ENCODE data around the gene TRPM2.
"Not testable (repeated sequence)": the region's sequence is repeated elsewhere in the genome, so short reads cannot be mapped to it uniquely, and the experiment has no call there.

TRPM2 gene

DNA sequence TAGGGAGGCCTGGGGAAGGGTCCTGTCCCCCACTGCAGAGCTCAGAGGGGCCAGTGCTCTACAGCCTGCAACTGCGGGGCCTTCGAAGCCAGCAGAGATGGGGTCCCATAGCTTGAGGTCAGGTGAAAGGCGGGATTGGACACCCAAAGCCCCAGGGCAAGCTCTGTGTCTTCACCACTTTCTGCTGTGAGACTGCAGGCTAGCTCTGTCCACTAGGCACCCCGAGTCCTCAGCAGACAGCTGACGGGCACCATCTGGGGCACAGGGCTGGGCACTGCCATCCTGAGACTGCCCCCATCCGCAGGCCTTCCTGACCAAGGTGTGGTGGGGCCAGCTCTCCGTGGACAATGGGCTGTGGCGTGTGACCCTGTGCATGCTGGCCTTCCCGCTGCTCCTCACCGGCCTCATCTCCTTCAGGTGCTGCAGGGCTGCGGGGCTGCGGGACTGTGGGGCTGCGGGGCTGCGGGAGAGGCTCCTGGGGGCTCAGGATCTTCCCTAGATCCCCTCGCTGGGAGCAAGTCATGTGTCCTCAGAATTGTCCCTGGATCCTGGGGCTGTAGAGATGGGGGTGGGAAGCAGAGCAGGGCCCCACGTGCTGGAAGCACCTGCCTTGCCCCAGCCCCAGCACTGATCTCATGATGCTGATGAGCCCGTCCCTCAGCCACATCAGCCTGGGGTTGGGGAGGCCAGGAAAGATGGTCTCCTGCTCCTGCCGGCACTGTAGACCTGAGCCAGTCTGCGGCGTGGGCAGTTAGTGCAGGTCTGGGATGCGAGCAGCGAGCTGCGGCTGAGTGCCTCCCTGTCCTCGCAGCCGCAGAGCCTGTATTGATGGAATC lies 46.8 kb downstream of the TRPM2 start:
- no peak for DNase-seq

DNA sequence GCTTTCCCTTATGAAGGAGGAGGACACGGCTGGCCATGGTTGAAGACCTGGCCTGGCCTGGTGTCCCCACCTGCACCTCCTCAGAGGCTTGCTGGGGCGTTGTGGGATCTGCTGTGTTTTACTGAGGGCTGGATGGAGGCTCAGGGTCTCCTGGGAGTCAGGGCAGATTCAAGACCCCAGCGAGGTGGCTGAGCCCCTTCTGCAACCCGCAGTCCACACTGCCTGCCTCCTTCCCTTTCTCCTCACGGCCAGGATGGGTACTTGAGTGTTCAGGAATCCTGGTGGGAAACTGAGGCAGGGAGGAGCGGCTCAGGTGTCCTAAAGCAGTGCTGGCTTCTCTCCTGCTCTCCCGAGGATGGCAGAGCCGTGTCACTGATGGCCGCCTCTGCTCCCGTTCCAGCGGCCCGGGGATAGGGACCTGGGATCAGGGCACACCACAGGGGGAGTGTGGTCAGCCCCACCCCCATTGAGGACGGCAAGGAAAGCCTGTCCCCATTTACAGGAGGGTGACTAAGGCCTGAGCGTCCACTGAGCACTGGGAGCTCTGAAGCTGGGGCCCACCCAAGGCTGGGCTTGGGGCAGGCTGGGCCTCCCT lies 47.5 kb downstream of the TRPM2 start:
- DNase-seq: no peak

DNA sequence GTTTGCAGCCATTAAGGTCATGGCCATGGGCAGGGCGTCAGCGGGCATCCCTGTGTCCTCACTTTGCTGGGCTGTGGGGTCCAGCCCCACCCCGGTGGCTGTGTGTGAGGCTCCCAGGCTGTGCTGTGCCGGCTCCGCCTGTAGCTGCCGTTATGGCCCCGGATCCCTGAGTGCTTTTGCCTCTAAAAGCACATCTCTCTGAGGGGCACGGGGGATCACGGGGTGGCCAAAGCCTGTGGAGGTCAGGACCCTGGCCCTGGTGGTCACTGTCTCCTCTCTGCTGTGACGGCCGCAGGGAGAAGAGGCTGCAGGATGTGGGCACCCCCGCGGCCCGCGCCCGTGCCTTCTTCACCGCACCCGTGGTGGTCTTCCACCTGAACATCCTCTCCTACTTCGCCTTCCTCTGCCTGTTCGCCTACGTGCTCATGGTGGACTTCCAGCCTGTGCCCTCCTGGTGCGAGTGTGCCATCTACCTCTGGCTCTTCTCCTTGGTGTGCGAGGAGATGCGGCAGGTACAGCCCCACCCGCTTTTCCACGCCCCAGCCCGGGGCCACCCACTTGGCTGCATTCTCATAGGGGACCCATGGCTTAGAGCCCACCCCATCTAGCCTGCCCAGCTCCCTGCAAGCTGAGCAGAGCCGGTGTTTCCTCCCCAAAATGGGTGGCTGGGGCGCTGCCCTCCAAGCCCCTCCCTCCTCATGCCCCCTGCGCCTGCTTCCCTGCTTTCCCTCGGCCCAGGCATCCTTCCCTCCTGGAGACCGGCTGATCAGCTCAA lies 48.2 kb downstream of the TRPM2 start:
- no peak for DNase-seq

DNA sequence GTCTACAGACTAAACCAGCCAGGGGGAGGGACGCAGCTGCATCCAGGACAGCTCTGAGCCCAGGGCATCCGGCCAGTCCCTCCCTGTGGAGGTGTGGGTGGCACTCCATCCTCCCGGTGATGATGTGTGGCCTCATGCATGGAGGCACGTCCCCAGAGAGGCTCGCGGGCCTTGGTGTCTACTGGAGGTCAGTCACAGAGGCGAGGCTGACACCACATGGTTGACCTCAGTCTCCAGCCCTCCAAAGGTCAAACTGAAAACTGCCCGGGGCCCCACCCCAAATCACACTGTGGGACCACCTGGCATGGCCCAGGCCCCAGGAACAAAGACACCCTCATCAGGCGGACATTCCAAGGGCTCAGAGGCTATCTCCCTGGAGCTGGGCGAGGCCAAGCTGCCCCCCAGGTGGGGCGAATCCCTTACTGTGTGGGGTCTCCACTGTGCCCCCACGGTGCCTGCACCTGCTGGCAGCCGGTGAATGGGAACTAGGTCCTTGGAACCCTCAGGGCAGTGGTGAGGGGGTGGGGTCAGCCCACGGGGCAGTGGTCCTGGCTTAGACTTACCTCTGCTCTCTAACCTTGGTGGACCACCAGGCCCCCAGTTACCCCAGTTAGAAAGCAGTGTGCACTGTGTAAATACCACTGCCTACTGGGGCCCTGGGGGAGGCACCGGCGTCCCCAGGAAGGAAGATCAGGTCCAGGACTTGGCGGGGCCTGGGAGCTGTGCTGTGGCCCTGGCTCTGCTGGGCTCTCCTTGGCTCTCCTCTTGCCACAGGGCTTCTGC lies 49.1 kb downstream of the TRPM2 start:
- DNase-seq: no peak

DNA sequence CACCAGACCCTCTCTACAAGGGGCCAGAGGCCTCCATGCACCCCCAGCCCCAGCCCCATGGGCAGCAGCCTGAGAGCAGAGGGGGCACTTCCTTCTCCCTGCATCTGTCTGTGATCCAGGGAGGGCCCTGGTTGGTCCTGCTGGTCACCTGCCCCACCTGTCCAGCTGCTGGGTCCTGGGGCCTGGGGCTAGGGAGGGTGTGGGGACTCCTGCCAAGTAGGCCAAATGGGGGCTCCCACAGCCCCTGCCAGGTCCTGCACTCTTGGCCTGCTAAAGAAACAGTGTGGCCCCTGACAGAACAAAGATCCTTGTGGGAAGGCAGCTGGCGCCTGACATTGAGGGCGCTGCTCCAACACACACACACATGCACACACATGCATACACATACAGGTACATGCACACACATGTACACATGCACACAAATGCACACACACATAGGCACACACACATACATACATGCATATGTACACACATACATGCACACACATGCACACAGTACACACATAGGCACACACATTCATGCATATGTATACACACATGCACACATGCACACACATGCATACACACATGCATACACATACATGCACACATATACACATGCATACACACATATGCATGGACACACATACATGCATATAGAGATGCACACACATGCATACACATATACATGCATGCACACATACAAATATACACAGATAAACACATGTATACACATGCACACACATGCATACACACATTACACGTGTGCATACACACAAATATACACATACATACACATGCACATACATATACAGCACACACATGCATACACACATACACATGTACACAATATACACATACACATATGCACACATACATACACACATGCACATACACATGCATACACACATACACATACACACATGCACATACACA lies 49.9 kb downstream of the TRPM2 start:
- no peak for DNase-seq

DNA sequence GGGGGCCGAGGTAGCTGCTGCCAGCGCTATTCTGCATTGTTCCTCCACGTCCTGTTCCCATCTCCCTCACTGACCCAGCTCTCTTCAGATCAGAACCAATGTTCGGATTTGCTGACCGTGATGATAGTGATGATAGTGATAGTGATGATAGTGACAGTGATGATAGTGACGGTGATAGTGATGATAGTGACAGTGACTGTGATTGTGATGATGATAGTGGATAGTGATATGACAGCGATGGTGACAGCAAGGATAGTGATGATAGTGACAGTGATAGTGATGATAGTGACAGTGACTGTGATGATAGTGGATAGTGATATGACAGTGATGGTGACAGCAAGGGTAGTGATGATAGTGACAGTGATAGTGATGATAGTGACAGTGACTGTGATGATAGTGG lies 51.1 kb downstream of the TRPM2 start:
- not testable (repeated sequence) for DNase-seq

DNA sequence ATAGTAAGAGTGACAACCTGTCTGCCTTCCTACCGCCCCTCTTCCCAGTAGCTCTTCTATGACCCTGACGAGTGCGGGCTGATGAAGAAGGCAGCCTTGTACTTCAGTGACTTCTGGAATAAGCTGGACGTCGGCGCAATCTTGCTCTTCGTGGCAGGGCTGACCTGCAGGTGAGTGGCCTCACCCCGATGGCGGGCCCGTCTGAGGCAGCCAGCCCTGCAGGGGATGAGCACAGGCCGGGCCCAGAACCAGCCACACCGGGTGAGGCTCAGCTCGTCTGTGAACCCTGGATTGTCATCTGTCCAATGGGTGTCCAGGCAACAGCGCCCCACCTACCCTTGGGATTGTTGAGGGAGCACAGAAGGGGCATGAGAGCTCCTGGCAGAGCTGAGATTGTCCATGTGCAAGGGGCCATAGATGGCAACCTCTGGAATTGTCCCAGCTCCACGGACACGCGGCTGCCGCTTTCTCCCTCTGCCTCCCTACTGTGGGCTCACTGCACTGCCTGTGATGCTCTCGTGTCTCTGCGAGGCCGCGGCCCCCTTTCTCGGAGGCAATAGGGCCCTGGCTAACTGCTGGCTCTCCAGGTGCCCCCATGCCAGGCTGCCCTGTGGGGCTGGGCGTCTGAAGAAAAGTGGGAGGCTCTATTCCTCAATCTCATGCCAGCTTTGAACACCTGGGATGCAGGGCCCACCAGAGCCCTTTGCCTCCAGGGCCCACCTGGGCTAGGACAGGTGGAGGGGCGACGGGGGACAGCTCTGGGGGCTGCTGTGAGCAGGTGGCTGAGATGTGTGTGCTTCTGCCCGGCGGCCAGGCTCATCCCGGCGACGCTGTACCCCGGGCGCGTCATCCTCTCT lies 51.9 kb downstream of the TRPM2 start:
- no peak for DNase-seq

DNA sequence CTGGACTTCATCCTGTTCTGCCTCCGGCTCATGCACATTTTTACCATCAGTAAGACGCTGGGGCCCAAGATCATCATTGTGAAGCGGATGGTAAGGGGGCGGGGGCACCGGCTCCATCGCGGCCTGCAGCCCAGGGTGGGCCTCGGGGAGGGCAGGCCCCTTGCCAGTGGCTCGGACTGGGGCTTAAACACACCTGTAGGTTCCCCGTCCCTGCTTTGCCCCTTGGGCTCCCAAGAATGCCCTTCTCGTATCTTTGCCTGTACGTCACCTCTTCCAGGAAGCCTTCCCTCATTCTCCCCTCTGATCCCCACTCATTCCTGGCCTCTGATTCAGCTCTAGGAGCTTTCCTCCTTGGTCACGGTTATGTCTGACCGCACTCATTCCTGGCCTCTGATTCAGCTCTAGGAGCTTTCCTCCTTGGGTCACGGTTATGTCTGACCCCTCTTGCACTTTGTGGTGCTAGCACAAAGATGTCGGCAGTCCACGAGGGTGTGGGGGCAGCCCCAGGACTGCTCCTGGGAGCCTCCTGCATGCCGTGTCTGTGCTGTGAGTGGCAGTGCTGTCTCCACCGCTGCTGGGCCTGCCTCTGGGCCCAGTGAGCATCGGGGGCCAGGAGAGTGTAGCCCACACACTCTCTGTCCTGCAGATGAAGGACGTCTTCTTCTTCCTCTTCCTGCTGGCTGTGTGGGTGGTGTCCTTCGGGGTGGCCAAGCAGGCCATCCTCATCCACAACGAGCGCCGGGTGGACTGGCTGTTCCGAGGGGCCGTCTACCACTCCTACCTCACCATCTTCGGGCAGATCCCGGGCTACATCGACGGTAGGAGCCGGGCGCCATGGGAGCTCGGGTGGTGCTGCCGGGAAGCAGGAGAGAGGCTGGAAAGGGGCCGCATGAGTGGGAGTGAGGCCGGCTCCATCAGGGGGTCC lies 52.8 kb downstream of the TRPM2 start:
- DNase-seq: no peak

DNA sequence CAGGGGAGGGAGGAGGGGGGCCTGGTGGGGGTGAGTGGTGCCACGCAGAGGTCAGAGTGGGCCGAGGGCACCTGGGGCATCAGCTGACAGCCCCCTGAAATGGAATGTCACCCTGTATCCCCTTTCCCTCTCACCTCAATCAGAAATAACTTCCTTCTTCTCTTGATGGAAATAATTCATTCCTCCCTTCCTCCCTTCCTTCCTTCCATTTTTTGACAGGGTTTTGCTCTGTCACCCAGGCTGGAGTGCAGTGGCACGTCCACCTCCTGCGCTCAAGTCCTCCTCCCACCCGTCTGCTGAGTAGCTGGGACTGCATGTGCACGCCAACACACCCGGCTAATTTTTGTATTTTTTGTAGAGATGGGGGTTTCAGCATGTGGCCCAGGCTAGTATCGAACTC lies 53.5 kb downstream of the TRPM2 start:
- no peak for DNase-seq

DNA sequence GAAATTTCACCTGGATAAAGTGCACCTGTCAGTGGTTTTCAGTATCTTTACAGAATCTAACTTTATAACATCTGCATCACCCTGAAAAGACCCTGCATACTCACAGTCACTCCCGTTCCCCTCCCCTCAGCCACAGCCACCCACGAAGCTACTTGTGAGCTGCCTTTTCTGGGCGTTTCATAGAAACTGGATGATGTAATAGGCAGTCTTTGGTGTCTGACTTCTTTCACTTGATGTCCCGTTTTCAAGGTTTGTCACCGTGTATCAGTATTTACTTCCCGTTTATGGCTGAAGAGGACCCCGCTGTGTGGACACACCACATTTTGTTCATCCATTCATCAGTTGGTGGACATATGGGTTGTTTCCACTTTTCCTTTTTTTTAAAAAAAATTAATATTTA lies 54.1 kb downstream of the TRPM2 start:
- peak; percentile 52 for DNase-seq

DNA sequence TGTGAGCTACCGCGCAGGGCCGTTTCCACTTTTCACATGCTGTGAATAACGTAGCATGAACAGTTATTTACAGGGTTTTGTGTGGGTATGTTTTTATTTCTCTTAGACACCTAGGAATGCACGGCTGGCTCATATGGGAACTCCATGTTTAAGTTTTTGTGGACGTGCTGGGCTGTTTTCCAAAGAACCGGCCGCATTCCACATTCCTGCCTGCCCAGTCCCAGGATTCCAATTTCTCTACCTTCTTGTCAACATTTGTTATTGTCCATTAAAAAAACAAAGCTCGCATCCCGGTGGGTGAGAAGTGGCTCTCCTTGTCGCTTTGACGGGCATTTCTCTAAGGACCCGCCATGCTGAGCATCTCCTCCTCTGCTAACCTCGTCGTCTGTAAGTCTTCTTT lies 54.8 kb downstream of the TRPM2 start:
- DNase-seq: no peak

DNA sequence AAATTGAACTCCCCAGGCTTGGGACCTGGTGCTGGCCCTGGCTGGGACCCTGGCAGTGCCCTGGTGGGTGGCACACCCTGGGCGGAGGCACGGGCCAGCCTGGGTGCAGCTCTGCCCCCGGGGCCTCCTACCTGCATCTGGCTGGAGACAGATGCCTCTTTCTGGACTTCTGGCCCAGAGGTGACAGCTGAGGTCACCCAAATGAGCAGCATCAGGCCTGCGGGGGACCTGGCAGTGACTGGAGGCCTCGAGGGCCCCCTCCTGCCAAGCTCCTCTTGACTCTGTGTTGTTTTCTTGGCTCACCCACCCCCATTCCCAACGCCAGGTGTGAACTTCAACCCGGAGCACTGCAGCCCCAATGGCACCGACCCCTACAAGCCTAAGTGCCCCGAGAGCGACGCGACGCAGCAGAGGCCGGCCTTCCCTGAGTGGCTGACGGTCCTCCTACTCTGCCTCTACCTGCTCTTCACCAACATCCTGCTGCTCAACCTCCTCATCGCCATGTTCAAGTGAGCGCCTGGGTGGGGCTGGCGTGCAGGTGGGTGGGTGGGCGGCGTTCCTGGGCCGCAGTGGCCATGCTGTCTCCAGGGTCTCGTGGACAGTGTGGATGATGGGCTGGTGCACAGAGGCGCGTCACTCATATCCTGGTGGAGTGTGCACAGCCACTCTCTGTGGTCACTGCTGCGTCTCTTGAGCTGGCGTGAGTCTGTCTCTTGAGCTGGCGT lies 60.3 kb downstream of the TRPM2 start:
- no peak for DNase-seq

DNA sequence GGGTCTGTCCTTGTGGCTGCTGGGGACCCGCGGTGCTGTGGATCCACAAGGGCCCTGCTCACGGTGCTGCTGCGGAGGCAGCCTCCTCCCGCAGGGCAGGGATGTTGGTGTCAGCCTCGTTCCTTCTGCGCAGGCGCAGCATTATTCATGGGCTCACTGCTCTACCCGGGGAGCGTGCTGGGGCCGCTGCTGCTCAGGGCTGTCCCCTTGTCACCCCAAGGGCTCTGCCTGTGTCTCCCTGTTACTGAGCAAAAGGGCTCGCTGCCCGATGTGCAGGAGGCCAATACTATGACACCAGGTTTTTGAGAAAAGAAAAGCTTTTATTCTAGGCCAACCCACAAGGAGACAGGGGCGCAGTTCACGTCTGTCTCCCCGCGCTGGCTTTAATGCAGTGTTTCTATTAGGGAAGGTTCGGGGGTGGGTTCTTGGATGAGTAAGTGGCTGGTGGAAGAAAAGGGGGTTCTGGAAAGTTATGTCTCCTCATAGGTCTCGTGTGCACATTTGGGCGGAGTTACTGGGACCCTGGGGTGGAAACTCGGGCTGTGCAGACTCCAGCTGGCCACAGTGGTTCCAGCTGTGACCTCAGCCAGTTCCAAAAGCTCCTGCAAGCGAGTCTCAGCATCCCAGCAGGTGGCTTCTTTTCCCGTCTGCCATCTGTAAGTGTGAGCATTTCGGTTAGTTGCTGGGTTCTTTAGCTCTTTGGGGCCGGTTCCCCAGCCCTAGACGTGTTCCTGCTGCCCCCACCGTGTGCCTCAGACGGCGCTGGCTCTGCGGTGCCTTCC lies 61.1 kb downstream of the TRPM2 start:
- DNase-seq: no peak

DNA sequence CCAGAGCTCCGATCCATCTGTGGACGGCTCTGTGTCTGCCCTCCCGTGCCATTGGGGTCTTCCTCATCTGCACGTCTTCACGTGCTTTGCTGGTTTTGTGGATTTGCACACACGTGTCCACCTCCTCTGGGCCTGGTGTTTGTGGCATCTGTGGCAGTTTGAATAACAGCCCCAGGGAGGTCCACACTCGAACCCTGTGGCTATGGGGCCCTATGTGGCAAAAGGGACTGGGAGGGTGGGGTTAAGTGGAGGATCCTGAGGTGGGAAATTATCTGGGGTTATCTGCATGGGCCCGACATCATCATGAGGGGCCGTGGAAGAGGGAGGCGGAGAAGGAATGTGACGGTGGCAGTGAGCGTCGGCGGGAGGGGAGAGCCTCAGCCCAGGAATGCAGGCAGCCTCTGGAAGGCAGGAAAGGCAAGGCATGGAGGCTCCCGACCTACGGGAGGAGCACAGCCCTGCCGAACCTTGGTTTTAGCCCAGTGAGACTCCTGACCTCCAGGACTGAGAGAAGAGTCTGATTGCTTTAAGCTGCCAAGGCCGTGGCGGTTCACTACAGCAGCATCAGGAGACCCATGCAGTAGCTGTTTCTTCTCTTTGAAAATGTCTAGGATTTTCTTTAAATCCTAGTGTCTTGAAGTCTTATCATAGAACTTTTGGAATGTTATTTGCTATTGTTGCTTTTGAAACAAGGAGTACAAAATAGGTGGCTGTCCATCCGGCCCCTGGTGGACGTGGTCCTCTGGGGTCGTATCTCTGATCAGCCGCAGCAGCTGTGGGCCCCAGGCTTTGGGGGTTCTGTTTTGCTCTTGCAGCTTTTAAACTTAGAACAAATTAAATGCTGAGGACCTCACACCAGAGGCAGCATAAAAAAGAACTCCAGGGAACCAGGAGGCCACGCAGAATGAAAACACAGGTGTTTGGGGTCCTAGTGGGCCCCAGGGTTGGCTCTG lies 61.9 kb downstream of the TRPM2 start:
- no peak for DNase-seq

DNA sequence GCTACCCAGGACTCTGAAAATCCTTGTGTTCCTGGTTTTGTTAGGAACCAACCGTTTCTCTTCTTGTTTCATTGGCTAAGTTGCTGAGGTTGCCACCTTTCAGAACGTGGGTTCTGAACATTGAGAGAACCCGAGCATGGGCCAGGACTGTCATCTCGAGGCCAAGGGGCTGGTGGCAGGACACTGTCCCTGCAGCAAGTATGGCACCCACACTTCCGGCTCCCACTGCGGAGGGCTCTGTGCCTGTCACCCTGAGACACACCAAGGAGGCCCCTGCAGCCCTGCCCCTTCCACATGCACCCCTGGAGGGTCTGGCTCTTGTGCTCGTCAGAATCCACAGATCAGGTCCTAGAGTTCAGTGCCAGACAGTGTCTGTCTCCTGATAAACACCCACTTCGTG lies 62.8 kb downstream of the TRPM2 start:
- no peak for DNase-seq

DNA sequence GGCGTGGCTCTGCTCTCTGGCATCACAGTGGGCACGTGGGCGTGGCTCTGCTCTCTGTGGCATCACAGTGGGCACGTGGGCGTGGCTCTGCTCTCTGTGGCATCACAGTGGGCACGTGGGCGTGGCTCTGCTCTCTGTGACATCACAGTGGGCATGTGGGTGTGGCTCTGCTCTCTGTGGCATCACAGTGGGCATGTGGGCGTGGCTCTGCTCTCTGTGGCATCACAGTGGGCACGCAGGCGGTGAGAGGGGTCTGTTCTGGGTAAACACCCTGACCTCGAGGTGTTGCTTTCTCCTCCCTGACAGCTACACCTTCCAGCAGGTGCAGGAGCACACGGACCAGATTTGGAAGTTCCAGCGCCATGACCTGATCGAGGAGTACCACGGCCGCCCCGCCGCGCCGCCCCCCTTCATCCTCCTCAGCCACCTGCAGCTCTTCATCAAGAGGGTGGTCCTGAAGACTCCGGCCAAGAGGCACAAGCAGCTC lies 64.2 kb downstream of the TRPM2 start:
- DNase-seq: not testable (repeated sequence)

Measured in activated naive CD4-positive, alpha-beta T cell treated with Interleukin-2 at 50 U/mL for 16 hours (primary cell).